Mucosa of rectum (tissue), 2 donors: Measurements from ENCODE around the gene AKT1.
A peak's percentile ranks its signal among the peaks of the same experiment; 100 is the strongest.
"Not testable (repeated sequence)": the region's sequence is repeated elsewhere in the genome, so short reads cannot be mapped to it uniquely, and the experiment has no call there.

ENCODE experiments used
- H3K27ac ChIP-seq, 2 donors: one replicate each; pipeline ENCODE4 v1.7.0; 2013; ENCODE audit warnings: inconsistent platforms in 2 of 2, low read depth in 2 of 2, low read length in 2 of 2
- H3K27me3 ChIP-seq, 2 donors: one replicate each; pipeline ENCODE4 v1.7.0; 2013; ENCODE audit warnings: low read length in 2 of 2; ENCODE audit not compliant: control insufficient read depth in 2 of 2, insufficient read depth in 2 of 2
- H3K36me3 ChIP-seq, 2 donors: one replicate each; pipeline ENCODE4 v1.7.0; 2013; ENCODE audit warnings: low read length in 2 of 2; ENCODE audit not compliant: control insufficient read depth in 2 of 2, insufficient read depth in 2 of 2
- H3K4me1 ChIP-seq, 2 donors: one replicate each; pipeline ENCODE4 v1.7.0; 2013; ENCODE audit warnings: low read length in 2 of 2, mild to moderate bottlenecking in 1 of 2; ENCODE audit not compliant: control insufficient read depth in 2 of 2, insufficient read depth in 2 of 2
- H3K4me3 ChIP-seq, 2 donors: one replicate each; pipeline ENCODE4 v1.7.0; 2013; ENCODE audit warnings: low read length in 2 of 2
- H3K9ac ChIP-seq, 2 donors: one replicate each; pipeline ENCODE4 v1.7.0; 2013; ENCODE audit warnings: low read length in 2 of 2, low read depth in 1 of 2, mild to moderate bottlenecking in 1 of 2
- H3K9me3 ChIP-seq, 2 donors: one replicate each; pipeline ENCODE4 v1.7.0; 2013; ENCODE audit warnings: low read length in 2 of 2; ENCODE audit not compliant: control insufficient read depth in 2 of 2
- donor health status: healthy.
- donor health status: Normal muscosa, but diverticular disease.

The AKT1 gene

DNA sequence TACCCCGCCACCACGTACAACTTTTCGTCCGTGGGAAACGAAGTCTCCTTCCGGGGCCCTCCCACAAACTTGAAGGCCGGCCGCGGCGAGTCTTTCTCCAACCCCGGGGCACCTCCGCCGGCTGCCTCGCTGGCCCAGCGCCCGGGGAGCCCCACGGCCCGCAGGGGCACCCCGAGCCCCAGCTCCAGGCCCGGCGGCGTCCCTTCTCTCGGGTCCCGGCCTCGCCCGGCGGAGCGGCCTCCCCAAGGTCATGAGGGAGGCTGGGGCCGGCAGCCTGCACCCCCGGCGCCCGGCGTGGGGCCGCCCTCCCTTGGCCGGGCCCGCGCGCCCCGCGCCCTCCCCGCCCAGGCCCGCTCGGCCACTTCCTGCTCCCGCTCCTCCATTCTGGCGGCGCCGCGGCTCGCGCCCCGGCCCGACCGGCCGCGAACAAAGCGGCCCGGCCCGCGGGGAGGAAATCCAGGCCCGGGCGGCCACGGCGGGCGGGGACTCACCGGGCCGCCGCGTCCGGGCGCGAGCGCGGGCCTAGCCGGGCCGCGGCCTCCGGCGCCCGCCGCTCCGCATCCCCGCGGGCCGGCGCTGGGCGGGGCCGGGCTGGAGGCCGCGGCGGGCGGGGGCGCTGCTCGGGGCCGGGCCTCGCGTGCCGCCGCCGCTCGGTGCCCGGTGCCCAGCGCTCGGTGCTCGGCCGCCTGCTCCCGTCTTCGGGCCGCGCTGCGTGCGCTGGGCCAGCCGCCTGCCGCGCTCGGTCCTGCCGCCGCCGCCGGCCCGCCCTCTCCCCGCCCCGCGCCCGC lies at the start of gene AKT1:
Gene AKT1, minus strand, starts transcription at position 756 of the 788 bp plus-strand sequence. CDS start 3,105 bp downstream, outside the sequence.
- Histone ChIP-seq H3K36me3 (peaks cover 0 to 14% of the 10 kb centered on the region in 2 donors), H3K9me3 (no peaks in the 10 kb centered on the region), H3K27ac (peak within 1 kb of the TSS; percentile 79 to 84), H3K4me3 (peak within 1 kb of the TSS; percentile 73 to 74), H3K27me3 (no peaks in the 10 kb centered on the region), H3K9ac (peak within 1 kb of the TSS; percentile 83 to 86), H3K4me1 (peaks cover 40 to 61% of the 10 kb centered on the region in 2 donors)

DNA sequence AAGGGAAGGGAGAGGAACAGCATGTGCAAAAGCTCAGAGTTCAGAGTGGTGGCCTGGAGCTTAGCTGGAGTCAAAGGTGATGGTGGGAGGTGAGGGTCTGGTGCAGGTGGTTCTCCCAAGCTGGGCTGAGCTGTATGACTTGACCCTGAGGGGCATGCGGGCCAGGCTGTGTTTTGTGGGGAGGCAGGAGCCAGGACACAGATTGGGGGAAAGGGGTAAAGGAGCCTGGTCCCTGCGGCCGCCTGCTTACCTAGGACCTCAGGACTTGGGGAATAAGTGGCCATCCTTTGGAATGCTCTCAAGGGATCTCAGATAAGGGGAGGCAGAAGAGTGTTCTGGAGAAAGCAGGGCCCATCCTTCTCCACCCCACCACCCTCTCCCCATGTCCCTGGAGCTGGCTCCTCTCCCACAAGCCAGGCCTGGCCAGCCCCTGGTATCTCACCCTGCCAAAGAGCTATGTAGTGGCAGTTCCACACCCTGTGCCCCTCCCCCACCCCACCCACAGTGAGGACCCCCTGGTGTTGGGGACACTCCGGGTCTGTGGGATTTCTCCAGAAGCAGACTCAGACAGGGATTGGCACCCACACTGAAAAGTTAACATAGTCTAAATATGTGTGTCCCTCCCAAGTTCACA lies 49.6 kb upstream of the AKT1 start:
- H3K36me3 ChIP-seq: no peaks in the 10 kb centered on the region
- H3K27ac ChIP-seq: no peak overlapping the region
- peaks cover 40 to 49% of the 10 kb centered on the region in 2 donors for H3K27me3 ChIP-seq
- H3K9ac ChIP-seq: no peak overlapping the region
- H3K9me3 ChIP-seq: no peaks in the 10 kb centered on the region
- H3K4me1 ChIP-seq: peaks cover 0 to 5% of the 10 kb centered on the region in 2 donors
- H3K4me3 ChIP-seq: no peak overlapping the region

DNA sequence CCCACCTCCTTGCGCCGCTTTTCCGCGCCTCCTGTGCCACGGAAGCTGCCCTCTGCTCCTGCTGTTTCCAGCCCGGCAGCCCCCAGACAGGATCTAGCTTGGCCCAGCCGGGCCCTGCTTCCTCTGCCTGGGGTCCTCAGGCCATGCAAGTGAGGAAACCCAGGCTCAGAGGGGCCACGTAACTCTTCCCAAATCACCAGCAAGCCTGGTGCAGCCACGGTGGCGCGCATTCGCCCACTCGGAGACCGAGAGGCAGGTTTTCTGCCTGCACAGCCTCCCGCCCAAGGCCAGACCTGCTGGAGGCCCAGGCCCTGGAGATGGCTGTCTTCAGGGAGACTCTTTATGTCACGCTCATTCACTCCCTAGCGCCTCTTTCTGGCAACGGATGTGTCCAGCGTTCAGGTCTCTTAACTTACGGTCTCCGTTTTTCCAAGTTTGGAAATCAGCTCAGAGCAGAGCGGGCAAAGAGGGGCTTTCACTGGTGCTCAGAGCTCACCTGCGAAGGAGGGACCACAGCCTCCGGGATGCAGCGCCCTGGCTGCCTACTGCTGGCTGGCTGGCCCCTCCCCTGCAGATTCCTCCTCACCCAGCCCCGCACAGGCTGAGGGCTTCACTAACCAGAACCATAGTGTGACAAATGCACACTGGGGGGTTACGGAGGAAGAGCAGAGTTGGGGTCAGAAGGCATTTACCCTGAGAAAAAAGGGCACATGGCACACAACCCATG lies 48.9 kb upstream of the AKT1 start:
- H3K27ac ChIP-seq: no peak overlapping the region
- peaks cover 0 to 5% of the 10 kb centered on the region in 2 donors for H3K4me1 ChIP-seq

DNA sequence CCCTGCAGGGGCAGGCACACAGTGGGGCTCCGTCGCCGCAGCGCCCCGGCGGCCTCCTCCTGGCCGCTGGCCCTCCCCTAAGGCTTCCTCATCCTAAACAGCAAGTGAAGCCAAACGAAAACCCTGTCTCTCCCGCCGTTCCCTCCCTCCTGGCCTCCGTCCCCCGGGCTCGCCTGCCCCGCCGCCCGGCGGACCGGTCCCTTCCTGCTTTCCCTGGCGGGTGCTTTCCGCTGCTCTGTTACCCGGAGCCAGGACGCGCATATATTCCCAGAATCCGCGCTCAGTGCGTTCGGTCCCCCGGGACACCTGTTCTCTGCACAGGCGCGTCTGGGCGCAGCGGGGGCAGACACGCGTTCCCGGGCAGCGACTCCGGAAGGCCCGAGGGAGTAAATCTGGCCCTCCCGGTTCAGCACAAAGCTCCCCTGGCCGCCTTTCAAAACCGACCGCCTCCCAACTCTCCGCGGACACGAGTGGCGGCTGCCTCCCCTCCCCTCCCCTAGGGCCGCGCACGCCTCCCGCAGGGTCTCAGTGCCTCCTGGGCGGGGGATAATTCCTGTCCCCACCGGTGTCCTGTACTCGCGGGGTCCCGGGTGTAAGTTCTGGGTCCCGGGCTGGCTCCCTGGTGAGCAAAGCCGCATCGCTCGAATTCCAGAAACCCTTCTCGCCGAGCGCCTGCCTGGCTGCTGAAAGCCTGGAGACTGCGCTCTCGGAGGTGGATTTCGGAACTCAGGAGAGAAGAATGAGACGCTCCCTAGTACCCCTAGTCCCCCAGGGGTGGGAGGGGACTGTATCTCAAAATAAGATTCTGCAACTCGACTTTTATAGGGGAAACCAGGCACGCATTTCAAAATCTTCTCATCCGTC lies 48.1 kb upstream of the AKT1 start:
- H3K9me3 ChIP-seq: no peaks in the 10 kb centered on the region
- H3K27ac ChIP-seq: no peak overlapping the region
- H3K27me3 ChIP-seq: peaks cover 37 to 49% of the 10 kb centered on the region in 2 donors
- H3K4me3 ChIP-seq: peak overlapping the region; percentile 15 to 23
- H3K4me1 ChIP-seq: peaks cover 0 to 5% of the 10 kb centered on the region in 2 donors
- no peaks in the 10 kb centered on the region for H3K36me3 ChIP-seq
- H3K9ac ChIP-seq: no peak overlapping the region

More for the DNA sequence above, 48.9 kb upstream of the AKT1 start:
- Histone ChIP-seq H3K4me3 (peak overlapping the region in 1 of 2 donors; percentile 23), H3K36me3 (no peaks in the 10 kb centered on the region), H3K9me3 (no peaks in the 10 kb centered on the region), H3K9ac (no peak overlapping the region), H3K27me3 (peaks cover 40 to 49% of the 10 kb centered on the region in 2 donors)

DNA sequence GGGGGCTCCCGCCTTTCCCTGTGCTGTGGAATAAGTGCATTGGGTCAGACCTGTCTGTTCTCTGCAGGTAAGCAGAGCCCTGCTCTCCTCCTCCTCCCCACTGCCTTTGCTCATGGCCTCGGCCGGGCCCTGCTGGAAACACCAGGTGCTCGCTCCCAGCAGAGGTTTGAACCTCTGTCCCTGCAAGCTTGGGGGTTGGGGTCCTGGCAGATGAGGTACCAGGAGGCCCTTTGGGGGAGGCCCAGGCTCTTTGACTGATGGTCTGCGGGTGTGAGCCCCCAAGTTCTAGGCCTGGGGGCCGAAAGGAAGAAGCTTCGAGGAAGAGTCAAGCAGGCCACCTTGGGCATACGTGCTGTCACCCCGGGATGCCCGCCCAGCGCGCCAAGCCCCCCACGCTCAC lies 47.5 kb upstream of the AKT1 start:
- H3K36me3 ChIP-seq: no peaks in the 10 kb centered on the region
- peaks cover 0 to 5% of the 10 kb centered on the region in 2 donors for H3K4me1 ChIP-seq
- H3K27ac ChIP-seq: no peak overlapping the region
- peaks cover 37 to 49% of the 10 kb centered on the region in 2 donors for H3K27me3 ChIP-seq
- no peak overlapping the region for H3K9ac ChIP-seq
- H3K4me3 ChIP-seq: no peak overlapping the region
- H3K9me3 ChIP-seq: no peaks in the 10 kb centered on the region

DNA sequence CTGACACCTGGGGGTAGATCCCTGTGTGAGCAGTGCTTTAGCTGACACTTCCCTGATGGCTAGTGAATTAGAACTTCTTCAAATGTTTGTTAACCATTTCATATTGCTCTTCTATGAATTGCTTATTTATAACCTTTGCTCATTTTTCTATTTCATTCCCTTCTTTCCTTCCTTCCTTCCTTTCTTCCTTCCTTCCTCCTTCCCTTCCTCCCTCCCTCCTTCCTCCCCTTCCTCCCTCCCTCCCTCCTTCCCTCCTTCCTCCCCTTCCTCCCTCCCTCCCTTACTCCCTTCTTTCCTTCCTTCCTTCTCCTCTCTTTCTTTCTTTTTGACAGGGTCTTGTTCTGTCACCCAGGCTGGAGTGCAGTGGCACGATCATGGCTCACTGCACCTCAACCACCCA lies 46.2 kb upstream of the AKT1 start:
- H3K27me3 ChIP-seq: peaks cover 37 to 49% of the 10 kb centered on the region in 2 donors
- no peaks in the 10 kb centered on the region for H3K9me3 ChIP-seq
- H3K4me3 ChIP-seq: no peak overlapping the region
- H3K36me3 ChIP-seq: no peaks in the 10 kb centered on the region
- H3K9ac ChIP-seq: no peak overlapping the region
- H3K4me1 ChIP-seq: peaks cover 0 to 5% of the 10 kb centered on the region in 2 donors
- no peak overlapping the region for H3K27ac ChIP-seq

DNA sequence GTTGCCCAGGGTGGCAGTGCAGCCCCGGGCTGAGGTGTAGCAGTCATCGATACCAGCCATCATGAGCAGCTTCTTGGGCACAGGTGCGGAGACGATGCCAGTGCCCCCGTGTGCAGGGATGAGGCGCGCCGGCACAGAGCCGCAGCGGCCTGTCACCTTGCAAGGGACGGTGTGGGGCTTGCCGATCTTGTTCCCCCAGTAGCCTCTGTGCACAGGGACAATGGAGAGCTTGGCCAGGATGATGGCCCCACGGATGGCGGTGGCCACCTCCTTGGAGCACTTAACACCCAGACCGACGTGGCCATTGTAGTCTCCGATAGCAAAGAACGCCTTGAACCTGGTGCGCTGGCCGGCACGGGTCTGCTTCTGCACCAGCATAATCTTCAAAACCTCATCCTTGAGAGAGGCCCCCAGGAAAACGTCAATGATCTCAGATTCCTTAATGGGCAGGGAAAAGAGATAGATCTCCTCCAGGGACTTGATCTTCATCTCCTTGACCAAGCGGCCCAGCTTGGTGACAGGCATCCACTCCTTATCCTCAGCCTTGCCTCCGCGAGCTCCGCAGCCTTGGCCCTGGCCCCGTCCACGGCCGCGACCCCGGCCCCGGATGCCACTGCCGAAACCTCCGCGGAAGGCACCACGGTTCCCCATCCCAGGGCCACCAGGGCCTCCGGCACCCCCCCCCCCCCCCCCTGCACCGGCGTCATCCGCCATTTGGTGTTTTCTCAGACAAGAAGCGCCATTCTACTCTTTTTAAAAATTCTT lies 40.8 kb upstream of the AKT1 start:
- not testable (repeated sequence) for H3K4me1 ChIP-seq, H3K27ac ChIP-seq, H3K4me3 ChIP-seq, H3K36me3 ChIP-seq, H3K27me3 ChIP-seq, H3K9me3 ChIP-seq, H3K9ac ChIP-seq

DNA sequence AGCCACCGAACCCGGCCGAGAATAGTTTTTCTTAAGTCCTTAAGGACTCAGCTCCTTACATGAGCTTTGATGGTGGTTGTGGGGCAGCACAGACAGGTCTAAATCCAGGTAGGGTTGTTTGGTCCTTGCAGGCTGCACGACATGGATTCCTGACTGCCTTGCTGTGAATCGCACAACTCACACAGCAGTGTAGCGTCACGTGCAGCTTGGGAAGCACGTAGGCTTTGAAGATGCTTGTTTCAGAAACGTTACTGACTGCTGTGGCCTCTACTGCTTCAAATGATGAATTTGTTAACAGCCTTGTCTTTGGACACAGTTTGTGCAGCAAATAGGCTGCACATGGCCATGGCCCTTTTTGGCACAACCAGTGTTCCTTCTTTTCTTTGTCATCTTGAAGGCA lies 35.2 kb upstream of the AKT1 start:
- H3K27ac ChIP-seq: no peak overlapping the region
- peaks cover 13 to 17% of the 10 kb centered on the region in 2 donors for H3K4me1 ChIP-seq
- no peak overlapping the region for H3K9ac ChIP-seq
- H3K27me3 ChIP-seq: no peaks in the 10 kb centered on the region
- H3K36me3 ChIP-seq: no peaks in the 10 kb centered on the region
- no peaks in the 10 kb centered on the region for H3K9me3 ChIP-seq
- no peak overlapping the region for H3K4me3 ChIP-seq
